Neural cell (in vitro differentiated cells): Measurements from ENCODE around the gene SMCO2. TPM values are rescaled to one million over a fixed set of nuclear protein-coding genes. Genes with fewer than 3 reads are reported as not detected.
A peak's percentile ranks its signal among the peaks of the same experiment; 100 is the strongest.

Source experiments
- H2AFZ ChIP-seq: fragments of 200-600, 300-800 bp; sonication (generic), shearing (Covaris generic); 2 replicates; pipeline ENCODE4 v1.6.0; 2014; ENCODE audit warnings: low read depth, mild to moderate bottlenecking, antibody characterized with exemption, low read length, moderate library complexity
- H3F3A ChIP-seq: fragments of 200-600 bp; shearing (Covaris generic); 2 replicates; pipeline ENCODE4 v1.6.1; 2016; ENCODE audit warnings: mild to moderate bottlenecking, moderate library complexity, mixed read lengths, antibody characterized with exemption, low read length; ENCODE audit not compliant: insufficient read depth, poor library complexity, severe bottlenecking
- H3K27ac ChIP-seq: fragments of 200-600, 300-800 bp; sonication (generic), shearing (Covaris generic); 2 replicates; pipeline ENCODE4 v1.5.1; 2014; ENCODE audit warnings: mild to moderate bottlenecking, low read length, moderate library complexity
- H3K27me3 ChIP-seq: fragments of 300-800, 200-600 bp; sonication (generic), shearing (Covaris generic); 2 replicates; pipeline ENCODE4 v1.6.0; 2014; ENCODE audit warnings: mild to moderate bottlenecking, low read depth, low read length, moderate library complexity; ENCODE audit not compliant: insufficient read depth
- H3K36me3 ChIP-seq: fragments of 300-800, 200-600 bp; sonication (generic), shearing (Covaris generic); 2 replicates; pipeline ENCODE4 v1.5.1; 2014; ENCODE audit warnings: mild to moderate bottlenecking, antibody characterized with exemption, low read length, moderate library complexity; ENCODE audit not compliant: insufficient read depth
- H3K4me2 ChIP-seq: fragments of 300-800, 200-600 bp; sonication (generic), shearing (Covaris generic); 2 replicates; pipeline ENCODE4 v1.6.0; 2014; ENCODE audit warnings: mild to moderate bottlenecking, low read length
- H3K4me3 ChIP-seq: fragments of 300-800, 200-600 bp; sonication (generic), shearing (Covaris generic); 2 replicates; pipeline ENCODE4 v1.5.1; 2014; ENCODE audit warnings: mild to moderate bottlenecking, low read length, moderate library complexity
- H3K79me2 ChIP-seq: fragments of 200-600 bp; shearing (Covaris generic); replicated peaks from 2 replicates; pipeline ENCODE4 v1.6.0; 2014; ENCODE audit warnings: mild to moderate bottlenecking, low read length, moderate library complexity; ENCODE audit not compliant: insufficient read depth
- H3K9ac ChIP-seq: fragments of 300-800, 200-600 bp; sonication (generic), shearing (Covaris generic); 2 replicates; pipeline ENCODE4 v1.6.1; 2016; ENCODE audit warnings: mild to moderate bottlenecking, low read length, mixed read lengths
- H3K9me2 ChIP-seq: fragments of 200-600 bp; shearing (Covaris generic); 2 replicates; pipeline ENCODE4 v1.6.1; 2016; ENCODE audit warnings: mild to moderate bottlenecking, low read length, mixed read lengths; ENCODE audit not compliant: insufficient read depth
- H3K9me3 ChIP-seq: fragments of 200-600, 300-800 bp; sonication (generic), shearing (Covaris generic); 2 replicates; pipeline ENCODE4 v1.6.1; 2016; ENCODE audit warnings: mild to moderate bottlenecking, mixed run types, low read length, moderate library complexity, mixed read lengths
- H4K20me1 ChIP-seq: fragments of 200-600 bp; shearing (Covaris generic); 2 replicates; pipeline ENCODE4 v1.6.1; 2016; ENCODE audit warnings: mild to moderate bottlenecking, mixed run types; ENCODE audit not compliant: insufficient read depth
- EP300 ChIP-seq: fragments of 450-650 bp; conservative IDR thresholded peaks from 2 replicates; pipeline ENCODE4 v1.6.1; 2014; ENCODE audit warnings: antibody characterized with exemption, mild to moderate bottlenecking, moderate library complexity; ENCODE audit not compliant: poor library complexity, severe bottlenecking
- EZH2 ChIP-seq: fragments of 200-600, 300-800 bp; shearing (Covaris generic), sonication (generic); IDR thresholded peaks from 2 replicates; pipeline ENCODE4 v1.6.1; 2014; ENCODE audit warnings: antibody characterized with exemption, low read length, borderline replicate concordance, mild to moderate bottlenecking; ENCODE audit not compliant: insufficient read depth, poor library complexity, severe bottlenecking
- MXI1 ChIP-seq: fragments of 450-650 bp; conservative IDR thresholded peaks from 2 replicates; pipeline ENCODE4 v1.6.1; 2014; ENCODE audit warnings: antibody characterized with exemption, mild to moderate bottlenecking; ENCODE audit not compliant: poor library complexity, severe bottlenecking
- POLR2AphosphoS5 ChIP-seq: IDR thresholded peaks from 2 replicates; pipeline ENCODE4 v1.6.1; 2012
- RAD21 ChIP-seq: fragments of 450-650 bp; conservative IDR thresholded peaks from 2 replicates; pipeline ENCODE4 v1.6.1; 2014; ENCODE audit warnings: antibody characterized with exemption, mild to moderate bottlenecking, moderate library complexity
- SMC3 ChIP-seq: fragments of 450-650 bp; conservative IDR thresholded peaks from 2 replicates; pipeline ENCODE4 v1.6.1; 2014; ENCODE audit warnings: antibody characterized with exemption, mild to moderate bottlenecking, moderate library complexity; ENCODE audit not compliant: poor library complexity
- TAF1 ChIP-seq: IDR thresholded peaks from 2 replicates; pipeline ENCODE4 v1.6.1; 2012; ENCODE audit warnings: low read depth
- polyA plus RNA-seq: library from polyadenylated mRNA; depleted of rRNA; stranded (reverse); fragments of >200 nt; gene quantifications from 2 replicates; pipeline ENCODE4 v1.2.3, GENCODE V29; 2014
- TF ChIP-seq, protein P1 (sequence below): fragments of 450-650 bp; IDR thresholded peaks from 2 replicates; pipeline ENCODE4 v1.5.1; 2014; ENCODE audit warnings: antibody characterized with exemption, mild to moderate bottlenecking, moderate library complexity; ENCODE audit not compliant: poor library complexity, severe bottlenecking
- TF ChIP-seq, protein P2 (sequence below): IDR thresholded peaks from 2 replicates; pipeline ENCODE4 v1.6.1; 2012; ENCODE audit warnings: borderline replicate concordance

SMCO2 gene
- polyA plus RNA-seq, 1 donor from 2014 or later, result not detected

DNA sequence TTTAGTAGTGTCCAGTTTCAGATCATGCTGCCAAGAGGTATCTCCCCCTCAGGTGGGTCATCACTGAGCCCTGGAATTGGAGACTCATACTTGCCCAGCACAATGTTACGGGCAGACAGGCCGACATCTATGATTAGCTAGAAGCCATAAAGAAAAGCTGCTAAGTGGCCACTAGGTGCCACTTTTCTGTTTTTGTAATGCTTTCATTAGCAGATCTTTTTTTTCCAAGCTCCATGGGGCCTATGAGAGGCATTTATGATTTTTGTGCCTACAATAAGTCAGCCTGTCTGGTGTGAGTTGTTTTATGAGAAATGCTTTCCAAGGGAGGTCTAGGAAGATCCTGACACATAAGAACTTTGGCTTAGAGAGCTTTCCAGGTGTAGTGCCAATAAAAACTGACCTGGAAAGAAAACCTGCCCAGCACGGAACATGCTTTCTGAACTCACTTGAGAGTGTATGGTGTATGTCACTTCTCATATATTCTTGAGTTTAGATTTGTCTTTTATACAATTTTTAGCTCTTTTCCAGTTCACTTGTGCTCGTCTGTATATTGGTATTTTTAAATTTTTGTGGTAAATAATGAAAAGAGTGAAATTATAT is 21.8 kb upstream of the SMCO2 start:
- Histone ChIP-seq H3K9me3 (no peaks in the 10 kb centered on the region), H3K4me2 (no peak overlapping the region), H3K9me2 (no peaks in the 10 kb centered on the region), H3K27me3 (no peaks in the 10 kb centered on the region), H4K20me1 (no peaks in the 10 kb centered on the region), H3K4me3 (no peak overlapping the region), H3K27ac (no peak overlapping the region), H3K36me3 (no peaks in the 10 kb centered on the region), H3K79me2 (no peaks in the 10 kb centered on the region), H2AFZ (no peak overlapping the region), H3F3A (no peaks in the 10 kb centered on the region), H3K9ac (no peak overlapping the region)
- TF ChIP-seq EP300 (no peak), MXI1 (no peak), RAD21 (peak; percentile 42), POLR2AphosphoS5 (no peak), EZH2 (no peak), SMC3 (peak; percentile 62), TAF1 (no peak)
- TF ChIP-seq, protein P1, sequence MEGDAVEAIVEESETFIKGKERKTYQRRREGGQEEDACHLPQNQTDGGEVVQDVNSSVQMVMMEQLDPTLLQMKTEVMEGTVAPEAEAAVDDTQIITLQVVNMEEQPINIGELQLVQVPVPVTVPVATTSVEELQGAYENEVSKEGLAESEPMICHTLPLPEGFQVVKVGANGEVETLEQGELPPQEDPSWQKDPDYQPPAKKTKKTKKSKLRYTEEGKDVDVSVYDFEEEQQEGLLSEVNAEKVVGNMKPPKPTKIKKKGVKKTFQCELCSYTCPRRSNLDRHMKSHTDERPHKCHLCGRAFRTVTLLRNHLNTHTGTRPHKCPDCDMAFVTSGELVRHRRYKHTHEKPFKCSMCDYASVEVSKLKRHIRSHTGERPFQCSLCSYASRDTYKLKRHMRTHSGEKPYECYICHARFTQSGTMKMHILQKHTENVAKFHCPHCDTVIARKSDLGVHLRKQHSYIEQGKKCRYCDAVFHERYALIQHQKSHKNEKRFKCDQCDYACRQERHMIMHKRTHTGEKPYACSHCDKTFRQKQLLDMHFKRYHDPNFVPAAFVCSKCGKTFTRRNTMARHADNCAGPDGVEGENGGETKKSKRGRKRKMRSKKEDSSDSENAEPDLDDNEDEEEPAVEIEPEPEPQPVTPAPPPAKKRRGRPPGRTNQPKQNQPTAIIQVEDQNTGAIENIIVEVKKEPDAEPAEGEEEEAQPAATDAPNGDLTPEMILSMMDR, result peak; percentile 50
- TF ChIP-seq, protein P2, sequence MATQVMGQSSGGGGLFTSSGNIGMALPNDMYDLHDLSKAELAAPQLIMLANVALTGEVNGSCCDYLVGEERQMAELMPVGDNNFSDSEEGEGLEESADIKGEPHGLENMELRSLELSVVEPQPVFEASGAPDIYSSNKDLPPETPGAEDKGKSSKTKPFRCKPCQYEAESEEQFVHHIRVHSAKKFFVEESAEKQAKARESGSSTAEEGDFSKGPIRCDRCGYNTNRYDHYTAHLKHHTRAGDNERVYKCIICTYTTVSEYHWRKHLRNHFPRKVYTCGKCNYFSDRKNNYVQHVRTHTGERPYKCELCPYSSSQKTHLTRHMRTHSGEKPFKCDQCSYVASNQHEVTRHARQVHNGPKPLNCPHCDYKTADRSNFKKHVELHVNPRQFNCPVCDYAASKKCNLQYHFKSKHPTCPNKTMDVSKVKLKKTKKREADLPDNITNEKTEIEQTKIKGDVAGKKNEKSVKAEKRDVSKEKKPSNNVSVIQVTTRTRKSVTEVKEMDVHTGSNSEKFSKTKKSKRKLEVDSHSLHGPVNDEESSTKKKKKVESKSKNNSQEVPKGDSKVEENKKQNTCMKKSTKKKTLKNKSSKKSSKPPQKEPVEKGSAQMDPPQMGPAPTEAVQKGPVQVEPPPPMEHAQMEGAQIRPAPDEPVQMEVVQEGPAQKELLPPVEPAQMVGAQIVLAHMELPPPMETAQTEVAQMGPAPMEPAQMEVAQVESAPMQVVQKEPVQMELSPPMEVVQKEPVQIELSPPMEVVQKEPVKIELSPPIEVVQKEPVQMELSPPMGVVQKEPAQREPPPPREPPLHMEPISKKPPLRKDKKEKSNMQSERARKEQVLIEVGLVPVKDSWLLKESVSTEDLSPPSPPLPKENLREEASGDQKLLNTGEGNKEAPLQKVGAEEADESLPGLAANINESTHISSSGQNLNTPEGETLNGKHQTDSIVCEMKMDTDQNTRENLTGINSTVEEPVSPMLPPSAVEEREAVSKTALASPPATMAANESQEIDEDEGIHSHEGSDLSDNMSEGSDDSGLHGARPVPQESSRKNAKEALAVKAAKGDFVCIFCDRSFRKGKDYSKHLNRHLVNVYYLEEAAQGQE, result no peak

DNA sequence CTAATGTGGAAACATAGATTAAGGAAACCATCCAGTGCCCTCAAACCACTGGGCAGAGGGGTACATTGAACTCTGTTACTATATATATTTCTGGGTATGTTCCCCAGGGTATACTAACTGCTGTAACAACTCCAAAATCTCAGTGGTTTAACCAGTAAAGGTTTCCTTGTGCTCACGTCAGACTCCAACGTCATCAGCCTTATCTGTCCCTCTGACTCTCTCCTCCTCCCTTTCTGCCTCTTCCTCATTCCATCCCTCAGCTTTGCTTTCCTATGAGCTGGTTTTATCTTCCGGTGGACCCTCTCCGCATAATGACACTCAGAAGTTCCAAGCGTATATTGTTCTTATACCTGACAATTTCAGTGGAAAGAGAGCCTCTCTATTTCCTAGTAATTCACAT is 21.2 kb upstream of the SMCO2 start:
- Histone ChIP-seq H3K9me2 (no peaks in the 10 kb centered on the region), H3K27ac (no peak overlapping the region), H3K4me2 (no peak overlapping the region), H3K4me3 (no peak overlapping the region), H2AFZ (no peak overlapping the region), H3F3A (no peaks in the 10 kb centered on the region), H3K9me3 (no peaks in the 10 kb centered on the region), H3K9ac (no peak overlapping the region), H3K79me2 (no peaks in the 10 kb centered on the region), H3K36me3 (no peaks in the 10 kb centered on the region), H4K20me1 (no peaks in the 10 kb centered on the region), H3K27me3 (no peaks in the 10 kb centered on the region)
- TF ChIP-seq, protein P2, result no peak
- TF ChIP-seq, protein P1, result no peak
